Neural cell (in vitro differentiated cells): ENCODE results near the gene SMG6.

Source experiments
- CTCF ChIP-seq: fragments of 450-650 bp; IDR thresholded peaks from 2 replicates; pipeline ENCODE4 v1.5.1; 2014; ENCODE audit warnings: antibody characterized with exemption, mild to moderate bottlenecking, moderate library complexity; ENCODE audit not compliant: poor library complexity, severe bottlenecking
- EP300 ChIP-seq: fragments of 450-650 bp; conservative IDR thresholded peaks from 2 replicates; pipeline ENCODE4 v1.6.1; 2014; ENCODE audit warnings: antibody characterized with exemption, mild to moderate bottlenecking, moderate library complexity; ENCODE audit not compliant: poor library complexity, severe bottlenecking
- EZH2 ChIP-seq: fragments of 200-600, 300-800 bp; shearing (Covaris generic), sonication (generic); IDR thresholded peaks from 2 replicates; pipeline ENCODE4 v1.6.1; 2014; ENCODE audit warnings: antibody characterized with exemption, low read length, borderline replicate concordance, mild to moderate bottlenecking; ENCODE audit not compliant: insufficient read depth, poor library complexity, severe bottlenecking
- POLR2AphosphoS5 ChIP-seq: IDR thresholded peaks from 2 replicates; pipeline ENCODE4 v1.6.1; 2012
- SMC3 ChIP-seq: fragments of 450-650 bp; conservative IDR thresholded peaks from 2 replicates; pipeline ENCODE4 v1.6.1; 2014; ENCODE audit warnings: antibody characterized with exemption, mild to moderate bottlenecking, moderate library complexity; ENCODE audit not compliant: poor library complexity
- TAF1 ChIP-seq: IDR thresholded peaks from 2 replicates; pipeline ENCODE4 v1.6.1; 2012; ENCODE audit warnings: low read depth

- no peak for TF ChIP-seq CTCF
- no peak for TF ChIP-seq EP300
- no peak for TF ChIP-seq SMC3
- TF ChIP-seq POLR2AphosphoS5: no peak
- TF ChIP-seq EZH2: no peak
- no peak for TF ChIP-seq TAF1
Measured at GRCh38 chr17:2181897-2182448, 121.6 kb downstream of the SMG6 start.
